Hematopoietic multipotent progenitor cell treated with erythropoietin and hydrocortisone succinate and interleukin-3 and kit ligand, for 17 days (in vitro differentiated cells): ENCODE data around the gene ZBTB16.

Experiments
- DNase-seq: peaks from one replicate; pipeline ENCODE4 v3.0.0-alpha.2; 2015; ENCODE audit warnings: low spot score

The ZBTB16 gene

GRCh38 chr11:114131461-114131864 is 72.0 kb downstream of the ZBTB16 start:
- no peak for DNase-seq

GRCh38 chr11:114132417-114132816 is 72.9 kb downstream of the ZBTB16 start:
- DNase-seq, result peak; percentile 53

- DNase-seq, result no peak
These were observed 73.5 kb downstream of the ZBTB16 start for GRCh38 chr11:114132944-114133394.

- no peak for DNase-seq
These were observed 74.2 kb downstream of the ZBTB16 start for GRCh38 chr11:114133548-114134329.

- no peak for DNase-seq
These were observed 75.4 kb downstream of the ZBTB16 start for GRCh38 chr11:114134870-114135269.

GRCh38 chr11:114135737-114136151 is 76.2 kb downstream of the ZBTB16 start:
- no peak for DNase-seq

GRCh38 chr11:114136686-114137640 is 77.5 kb downstream of the ZBTB16 start:
- no peak for DNase-seq

- no peak for DNase-seq
These were observed 78.3 kb downstream of the ZBTB16 start for GRCh38 chr11:114137838-114138237.

- no peak for DNase-seq
These were observed 78.9 kb downstream of the ZBTB16 start for GRCh38 chr11:114138411-114138810.

GRCh38 chr11:114140826-114141225 is 81.3 kb downstream of the ZBTB16 start:
- DNase-seq, result no peak

- no peak for DNase-seq
These were observed 82.5 kb downstream of the ZBTB16 start for GRCh38 chr11:114141863-114142580.

GRCh38 chr11:114142707-114143106 is 83.2 kb downstream of the ZBTB16 start:
- no peak for DNase-seq

GRCh38 chr11:114145166-114145775 is 85.8 kb downstream of the ZBTB16 start:
- DNase-seq, result no peak

GRCh38 chr11:114147375-114148012 is 88.0 kb downstream of the ZBTB16 start:
- DNase-seq, result no peak

GRCh38 chr11:114148013-114148382 is 88.5 kb downstream of the ZBTB16 start:
- DNase-seq, result no peak

- no peak for DNase-seq
These were observed 90.3 kb downstream of the ZBTB16 start for GRCh38 chr11:114149689-114150407.

GRCh38 chr11:114150671-114151070 is 91.2 kb downstream of the ZBTB16 start:
- no peak for DNase-seq

GRCh38 chr11:114151631-114152030 is 92.1 kb downstream of the ZBTB16 start:
- DNase-seq, result no peak

- no peak for DNase-seq
These were observed 92.7 kb downstream of the ZBTB16 start for GRCh38 chr11:114152162-114152561.

GRCh38 chr11:114152785-114153184 is 93.3 kb downstream of the ZBTB16 start:
- no peak for DNase-seq

- no peak for DNase-seq
These were observed 93.7 kb downstream of the ZBTB16 start for GRCh38 chr11:114153224-114153623.
